CD4-positive, alpha-beta T cell treated with Interleukin-6 for 4 hours (primary cell): ENCODE results near the gene ARHGEF28.

Experiments used
- DNase-seq: peaks from one replicate; pipeline ENCODE4 v3.0.0-alpha.2; 2020; ENCODE audit warnings: mixed read lengths

Gene ARHGEF28

GRCh38 chr5:73822278-73822988, 196.4 kb downstream of the ARHGEF28 start:
- DNase-seq: no peak

GRCh38 chr5:73822989-73823339, 197.0 kb downstream of the ARHGEF28 start:
- DNase-seq: no peak

- DNase-seq: no peak
Observed at GRCh38 chr5:73823508-73823925, 197.5 kb downstream of the ARHGEF28 start.

- DNase-seq: no peak
Observed at GRCh38 chr5:73825199-73825598, 199.2 kb downstream of the ARHGEF28 start.

GRCh38 chr5:73825736-73826135, 199.7 kb downstream of the ARHGEF28 start:
- DNase-seq: no peak

- no peak for DNase-seq
Observed at GRCh38 chr5:73826301-73827105, 200.5 kb downstream of the ARHGEF28 start.

GRCh38 chr5:73827106-73827450, 201.1 kb downstream of the ARHGEF28 start:
- no peak for DNase-seq

GRCh38 chr5:73828465-73828864, 202.5 kb downstream of the ARHGEF28 start:
- no peak for DNase-seq

GRCh38 chr5:73830646-73831045, 204.7 kb downstream of the ARHGEF28 start:
- DNase-seq: no peak

GRCh38 chr5:73831066-73831465, 205.1 kb downstream of the ARHGEF28 start:
- DNase-seq: no peak

GRCh38 chr5:73834693-73835092, 208.7 kb downstream of the ARHGEF28 start:
- DNase-seq: no peak

GRCh38 chr5:73835726-73836125, 209.7 kb downstream of the ARHGEF28 start:
- no peak for DNase-seq

GRCh38 chr5:73836607-73837006, 210.6 kb downstream of the ARHGEF28 start:
- no peak for DNase-seq

- DNase-seq: no peak
Observed at GRCh38 chr5:73838901-73839300, 212.9 kb downstream of the ARHGEF28 start.

- DNase-seq: no peak
Observed at GRCh38 chr5:73841641-73842040, 215.6 kb downstream of the ARHGEF28 start.

GRCh38 chr5:73844165-73844564, 218.2 kb downstream of the ARHGEF28 start:
- no peak for DNase-seq

- no peak for DNase-seq
Observed at GRCh38 chr5:73851471-73852181, 225.6 kb downstream of the ARHGEF28 start.

GRCh38 chr5:73853091-73853490, 227.1 kb downstream of the ARHGEF28 start:
- DNase-seq: no peak

GRCh38 chr5:73856997-73857396, 231.0 kb downstream of the ARHGEF28 start:
- no peak for DNase-seq

GRCh38 chr5:73857446-73857845, 231.4 kb downstream of the ARHGEF28 start:
- DNase-seq: no peak

- DNase-seq: no peak
Observed at GRCh38 chr5:73858054-73858453, 232.1 kb downstream of the ARHGEF28 start.

GRCh38 chr5:73858776-73859175, 232.8 kb downstream of the ARHGEF28 start:
- no peak for DNase-seq

- DNase-seq: no peak
Observed at GRCh38 chr5:73859696-73860095, 233.7 kb downstream of the ARHGEF28 start.
